PC-9 (cell line): Measurements from ENCODE around the gene CFAP119.

Experiments used
- CTCF ChIP-seq: fragments of 200-600 bp; sonication (generic); conservative IDR thresholded peaks from 2 replicates; pipeline ENCODE4 v1.6.1; 2017; ENCODE audit warnings: mixed run types, antibody characterized with exemption, mild to moderate bottlenecking, moderate library complexity
- EZH2 ChIP-seq: fragments of 200-600 bp; sonication (generic); IDR thresholded peaks from 2 replicates; pipeline ENCODE4 v1.8.0; 2017; ENCODE audit warnings: antibody characterized with exemption, low read depth

GRCh38 chr16:30721606-30722005 lies 40.3 kb downstream of the CFAP119 start:
- no peak for TF ChIP-seq EZH2
- TF ChIP-seq CTCF = no peak
